Fibroblast of lung (primary cell): ENCODE results near the gene SORBS1.

Source experiments
- CTCF ChIP-seq, 2 donors: IDR thresholded peaks in 1 of 2; conservative IDR thresholded peaks in 1 of 2; 1 replicate in 1 of 2; 2 replicates in 1 of 2; pipeline ENCODE4 v1.5.1; 2011 to 2012; ENCODE audit warnings: low read length in 2 of 2, control low read depth in 1 of 2, inconsistent platforms in 1 of 2, low read depth in 1 of 2, mild to moderate bottlenecking in 1 of 2
- EZH2 ChIP-seq: IDR thresholded peaks from 2 replicates; pipeline ENCODE4 v1.5.1; 2012; ENCODE audit warnings: low read length, control low read depth, mild to moderate bottlenecking; ENCODE audit errors: missing control alignments

GRCh38 chr10:95341716-95342130, 219.4 kb downstream of the SORBS1 start:
- no peak for TF ChIP-seq CTCF (conservative IDR thresholded peaks at IDR 0.05 in 1 of 2, IDR thresholded peaks at IDR 0.05 in 1 of 2; ENCODE audit: low read depth in 1 of 2, low read length in 2 of 2)
- no peak for TF ChIP-seq EZH2
